Activated CD4-positive, alpha-beta T cell treated with anti-CD3 and anti-CD28 coated beads for 36 hours (primary cell): Measurements from ENCODE around the gene MYO1A. TPM values are rescaled to one million over a fixed set of nuclear protein-coding genes. Genes with fewer than 3 reads are reported as not detected.
A peak's percentile ranks its signal among the peaks of the same experiment; 100 is the strongest.
"Not testable (repeated sequence)": the region's sequence is repeated elsewhere in the genome, so short reads cannot be mapped to it uniquely, and the experiment has no call there.

Experiments used
- ATAC-seq: fragments of 200-7000 bp; cut with Tn5 transposase; one replicate; pipeline ENCODE4 v1.10.0; 2021; ENCODE audit warnings: mild to moderate bottlenecking, moderate library complexity
- CTCF ChIA-PET: fragments of 350-600 bp; sonication (Branson Sonifier 250); formaldehyde crosslinking; loops from one replicate; lab custom pipeline; 2021; ENCODE audit warnings: antibody characterized with exemption; lab: Charles Lee
- POLR2A ChIA-PET: fragments of 350-600 bp; sonication (Branson Sonifier 250); formaldehyde crosslinking; loops from one replicate; lab custom pipeline; 2021; ENCODE audit warnings: antibody characterized with exemption, inconsistent platforms; lab: Charles Lee
- DNase-seq: peaks from one replicate; pipeline ENCODE4 v3.0.0-alpha.2; 2020
- H3K27ac Mint-ChIP-seq: one replicate; pipeline ENCODE4 v1.8.0; 2021; ENCODE audit warnings: mixed read lengths
- H3K27me3 Mint-ChIP-seq: one replicate; pipeline ENCODE4 v1.8.0; 2021; ENCODE audit warnings: mixed read lengths
- H3K36me3 Mint-ChIP-seq: one replicate; pipeline ENCODE4 v1.8.0; 2021; ENCODE audit warnings: low read depth, mixed read lengths
- H3K4me1 Mint-ChIP-seq: one replicate; pipeline ENCODE4 v1.8.0; 2021; ENCODE audit warnings: mixed read lengths
- H3K4me3 Mint-ChIP-seq: one replicate; pipeline ENCODE4 v1.8.0; 2021; ENCODE audit warnings: mild to moderate bottlenecking, moderate library complexity, mixed read lengths
- H3K9me3 Mint-ChIP-seq: one replicate; pipeline ENCODE4 v1.8.0; 2021; ENCODE audit warnings: low read depth, mixed read lengths
- intact Hi-C, 2 experiments: fragments of 100-400 bp; cut with DNase I in 1 of 2; cut with micrococcal nuclease in 1 of 2; formaldehyde crosslinking; loops; one replicate each; pipeline versions ENCODE4 v1.14.2 to v1.15.1; 2022 to 2024; cut with DNase I, micrococcal nuclease
- total RNA-seq, 2 experiments: library from RNA; stranded (reverse); gene quantifications; one replicate each; pipeline ENCODE4 v1.2.3, GENCODE V29; 2021

Gene MYO1A
- total RNA-seq, 2 experiments from 2014 or later, result 2.4 to 2.6 TPM

GRCh38 chr12:56987011-56987410 lies 62.9 kb downstream of the MYO1A start:
- ATAC-seq (no peak), DNase-seq (no peak)
- Mint-ChIP-seq H3K27me3 (no peaks in the 10 kb centered on the region), H3K9me3 (no peaks in the 10 kb centered on the region), H3K27ac (no peak overlapping the region), H3K36me3 (no peaks in the 10 kb centered on the region), H3K4me1 (peaks cover 11% of the 10 kb centered on the region), H3K4me3 (no peak overlapping the region)
- POLR2A ChIA-PET, result no interaction called here
- CTCF ChIA-PET, result interaction anchor here (0.6 to 5.0 kb wide), 17 partner anchors 9 to 541 kb away, joined by 3 to 82 read pairs (median 3); partner anchors contain the start of genes HSD17B6 and STAT6
- intact Hi-C loops, result loop anchor here (1.0 kb wide), 2 partner anchors 147 to 230 kb away; no protein-coding TSS in a partner anchor

GRCh38 chr12:56985714-56986113 lies 64.2 kb downstream of the MYO1A start:
- H3K4me3 Mint-ChIP-seq, H3K36me3 Mint-ChIP-seq, H3K9me3 Mint-ChIP-seq, H3K4me1 Mint-ChIP-seq, H3K27ac Mint-ChIP-seq, intact Hi-C loops, H3K27me3 Mint-ChIP-seq: not testable (repeated sequence)
- ATAC-seq (peak; percentile 90), DNase-seq (peak; percentile 47)
- ChIA-PET CTCF (interaction anchor here (0.6 to 5.0 kb wide), 5 partner anchors 14 to 323 kb away, joined by 3 to 82 read pairs (median 4); partner anchors contain the start of gene HSD17B6), POLR2A (interaction anchor here (0.6 kb wide), 1 partner anchor 13 kb away, joined by 3 read pairs; no protein-coding TSS in a partner anchor)

GRCh38 chr12:56983386-56983785 lies 66.5 kb downstream of the MYO1A start:
- H3K4me3 Mint-ChIP-seq, result no peak overlapping the region
- ChIA-PET POLR2A (no interaction called here), CTCF (no interaction called here)
- no peak for DNase-seq
- H3K27me3 Mint-ChIP-seq, result no peaks in the 10 kb centered on the region
- H3K9me3 Mint-ChIP-seq, result no peaks in the 10 kb centered on the region
- intact Hi-C loops, result no loop called here
- no peak overlapping the region for H3K27ac Mint-ChIP-seq
- ATAC-seq, result no peak
- peaks cover 3% of the 10 kb centered on the region for H3K4me1 Mint-ChIP-seq
- no peaks in the 10 kb centered on the region for H3K36me3 Mint-ChIP-seq

GRCh38 chr12:56982578-56983236 lies 67.2 kb downstream of the MYO1A start:
- DNase-seq, H3K9me3 Mint-ChIP-seq, H3K4me3 Mint-ChIP-seq, H3K27ac Mint-ChIP-seq, H3K27me3 Mint-ChIP-seq, H3K36me3 Mint-ChIP-seq, POLR2A ChIA-PET, intact Hi-C loops, H3K4me1 Mint-ChIP-seq, ATAC-seq: not testable (repeated sequence)
- CTCF ChIA-PET, result interaction anchor here (0.5 kb wide), 1 partner anchor 219 kb away, joined by 3 read pairs; the partner anchor contains the start of gene HSD17B6

GRCh38 chr12:56980941-56981530 lies 68.9 kb downstream of the MYO1A start:
- ATAC-seq (no peak), DNase-seq (no peak)
- Mint-ChIP-seq H3K27ac (no peak overlapping the region), H3K4me3 (no peak overlapping the region), H3K27me3 (no peaks in the 10 kb centered on the region), H3K4me1 (no peaks in the 10 kb centered on the region), H3K36me3 (no peaks in the 10 kb centered on the region), H3K9me3 (no peaks in the 10 kb centered on the region)
- intact Hi-C loops, result no loop called here
- POLR2A ChIA-PET, result no interaction called here
- CTCF ChIA-PET, result no interaction called here

- Mint-ChIP-seq H3K9me3 (no peaks in the 10 kb centered on the region), H3K36me3 (no peaks in the 10 kb centered on the region), H3K4me3 (no peak overlapping the region), H3K4me1 (no peaks in the 10 kb centered on the region), H3K27ac (no peak overlapping the region), H3K27me3 (no peaks in the 10 kb centered on the region)
- intact Hi-C loops, result no loop called here
- CTCF ChIA-PET, result no interaction called here
- POLR2A ChIA-PET, result no interaction called here
- DNase-seq, result no peak
- ATAC-seq, result no peak
Observed at GRCh38 chr12:56980268-56980667, 69.7 kb downstream of the MYO1A start.

GRCh38 chr12:56979628-56980027 lies 70.3 kb downstream of the MYO1A start:
- POLR2A ChIA-PET, result no interaction called here
- Mint-ChIP-seq H3K36me3 (no peaks in the 10 kb centered on the region), H3K27ac (no peak overlapping the region), H3K4me3 (no peak overlapping the region), H3K9me3 (no peaks in the 10 kb centered on the region), H3K4me1 (no peaks in the 10 kb centered on the region), H3K27me3 (no peaks in the 10 kb centered on the region)
- no peak for DNase-seq
- ATAC-seq, result no peak
- CTCF ChIA-PET, result interaction anchor here (0.7 to 1.3 kb wide), 2 partner anchors 10 to 184 kb away, joined by 3 read pairs; no protein-coding TSS in a partner anchor
- intact Hi-C loops, result no loop called here

Other genes with a start within 250 kb of the MYO1A start
- not detected for gene SDR9C7, start 115.7 kb downstream of the MYO1A start, total RNA-seq
- gene RDH16, start 92.5 kb downstream of the MYO1A start, total RNA-seq, result under 1 TPM; 0.18 to 0.32 TPM
- 1 to 10 TPM; 6.4 to 6.6 TPM for gene ZBTB39, start 43.6 kb downstream of the MYO1A start, total RNA-seq
- under 1 TPM; 0.37 to 0.63 TPM for gene TAC3, start 33.6 kb downstream of the MYO1A start, total RNA-seq
- gene NEMP1, start 28.7 kb upstream of the MYO1A start, total RNA-seq, result 10 to 100 TPM; 79.0 to 81.1 TPM
- 10 to 100 TPM; 46.8 to 48.6 TPM for gene NAB2, start 39.0 kb upstream of the MYO1A start, total RNA-seq
- 100 to 1,000 TPM; 250 to 288 TPM for gene STAT6, start 61.2 kb upstream of the MYO1A start, total RNA-seq
- gene LRP1, start 78.4 kb upstream of the MYO1A start, total RNA-seq, result 1 to 10 TPM; 1.8 to 2.7 TPM
- gene LRP1-AS, start 97.5 kb upstream of the MYO1A start, total RNA-seq, result not detected
- gene NXPH4, start 166.7 kb upstream of the MYO1A start, total RNA-seq, result under 1 TPM; 0.41 to 0.51 TPM
- 100 to 1,000 TPM; 436 to 487 TPM for gene SHMT2, start 179.6 kb upstream of the MYO1A start, total RNA-seq
- 1 to 10 TPM; 2.5 to 2.8 TPM for gene STAC3, start 201.1 kb upstream of the MYO1A start, total RNA-seq